Effector memory CD4-positive, alpha-beta T cell (primary cell): ENCODE measurements around the gene SP3.

Experiments
- DNase-seq, 3 donors: peaks; one replicate each; pipeline ENCODE4 v3.0.0-alpha.2; 2020
- H3K27ac ChIP-seq: 2 replicates; pipeline ENCODE4 v1.7.0; 2013; ENCODE audit warnings: mild to moderate bottlenecking, low read length, moderate library complexity; ENCODE audit not compliant: insufficient read depth, poor library complexity, severe bottlenecking
- H3K27me3 ChIP-seq: replicated peaks from 2 replicates; pipeline ENCODE4 v1.7.0; 2013; ENCODE audit warnings: mild to moderate bottlenecking, low read length; ENCODE audit not compliant: insufficient read depth, control insufficient read depth, poor library complexity, severe bottlenecking
- H3K36me3 ChIP-seq: 2 replicates; pipeline ENCODE4 v1.7.0; 2013; ENCODE audit warnings: mild to moderate bottlenecking, low read length, moderate library complexity; ENCODE audit not compliant: control insufficient read depth, insufficient read depth
- H3K4me1 ChIP-seq: 2 replicates; pipeline ENCODE4 v1.7.0; 2013; ENCODE audit warnings: low read length, mild to moderate bottlenecking; ENCODE audit not compliant: control insufficient read depth, insufficient read depth, poor library complexity, severe bottlenecking
- H3K4me3 ChIP-seq: 2 replicates; pipeline ENCODE4 v1.7.0; 2013; ENCODE audit warnings: low read length, low read depth, mild to moderate bottlenecking; ENCODE audit not compliant: insufficient read depth, poor library complexity, severe bottlenecking
- H3K9me3 ChIP-seq: 2 replicates; pipeline ENCODE4 v1.7.0; 2013; ENCODE audit warnings: mild to moderate bottlenecking, low read length, moderate library complexity; ENCODE audit not compliant: control insufficient read depth

SP3 gene

GRCh38 chr2:173961346-173961705 is 3.8 kb downstream of the SP3 start:
- Histone ChIP-seq H3K4me1 (peaks cover 16% of the 10 kb centered on the region), H3K27me3 (no peaks in the 10 kb centered on the region), H3K4me3 (no peak overlapping the region)

DNA sequence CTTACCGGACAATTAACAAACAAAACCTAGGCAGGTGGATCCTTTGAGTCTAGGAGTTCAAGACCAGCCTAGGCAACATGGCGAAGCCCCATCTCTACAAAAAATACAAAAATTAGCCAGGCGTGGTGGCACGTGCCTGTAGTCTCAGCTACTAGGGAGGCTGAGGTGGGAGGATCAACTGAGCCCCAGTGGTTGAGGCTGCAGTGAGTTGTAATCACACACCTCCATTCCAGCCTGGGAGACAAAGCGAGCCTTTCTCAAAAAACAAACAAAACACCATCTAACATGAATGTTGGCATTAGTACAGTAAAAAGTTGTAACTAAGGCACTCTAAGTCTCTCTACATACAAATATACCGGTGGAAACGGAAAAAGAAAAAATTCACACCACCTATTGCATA is 5.3 kb downstream of the SP3 start:
- H3K9me3 ChIP-seq, result no peaks in the 10 kb centered on the region
- no peak overlapping the region for H3K4me3 ChIP-seq
- H3K27me3 ChIP-seq, result no peaks in the 10 kb centered on the region
- DNase-seq, result no peak
- peaks cover 21% of the 10 kb centered on the region for H3K4me1 ChIP-seq
- H3K27ac ChIP-seq, result no peak overlapping the region
- H3K36me3 ChIP-seq, result peaks cover 13% of the 10 kb centered on the region

More at GRCh38 chr2:173961346-173961705, 3.8 kb downstream of the SP3 start:
- H3K27ac ChIP-seq, result no peak overlapping the region
- H3K36me3 ChIP-seq, result peaks cover 3% of the 10 kb centered on the region
- DNase-seq, result no peak
- no peaks in the 10 kb centered on the region for H3K9me3 ChIP-seq

GRCh38 chr2:173959358-173959884 is 5.8 kb downstream of the SP3 start:
- no peak overlapping the region for H3K27ac ChIP-seq
- H3K36me3 ChIP-seq, result peaks cover 18% of the 10 kb centered on the region
- no peaks in the 10 kb centered on the region for H3K27me3 ChIP-seq
- H3K9me3 ChIP-seq, result no peaks in the 10 kb centered on the region
- peaks cover 24% of the 10 kb centered on the region for H3K4me1 ChIP-seq
- no peak for DNase-seq
- no peak overlapping the region for H3K4me3 ChIP-seq

DNA sequence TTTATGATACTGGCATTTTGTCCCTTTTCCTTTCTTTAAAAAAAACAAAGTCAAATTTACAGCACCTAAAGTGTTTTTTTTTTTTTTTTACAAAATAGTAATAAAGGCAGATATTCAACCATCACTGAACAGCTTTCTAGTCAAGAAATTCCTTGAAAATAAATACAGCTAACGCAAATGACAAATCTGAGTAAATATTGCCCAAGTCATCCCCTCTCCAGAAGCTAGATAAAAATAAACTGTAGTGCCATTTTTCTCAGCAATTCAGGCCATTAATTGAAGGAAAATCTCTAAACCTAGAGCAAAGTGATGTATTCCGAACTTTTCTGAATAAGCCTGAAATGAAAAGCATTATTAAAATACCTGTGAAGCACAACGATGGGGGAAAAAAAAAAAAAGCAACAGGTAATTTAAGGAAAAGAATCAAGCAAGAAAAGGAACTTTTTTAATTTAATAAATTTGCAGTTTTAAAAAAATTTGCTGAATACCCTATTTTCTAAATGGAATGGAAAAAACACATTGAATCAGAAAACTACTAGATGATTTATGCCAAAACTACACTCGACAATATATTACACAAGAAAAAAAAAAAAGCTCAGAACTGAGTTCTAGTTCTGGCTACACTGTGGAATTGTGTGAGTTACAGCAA is 6.9 kb downstream of the SP3 start:
- no peaks in the 10 kb centered on the region for H3K9me3 ChIP-seq
- DNase-seq, result no peak
- H3K27me3 ChIP-seq, result no peaks in the 10 kb centered on the region
- H3K36me3 ChIP-seq, result peaks cover 22% of the 10 kb centered on the region
- H3K27ac ChIP-seq, result no peak overlapping the region
- peaks cover 24% of the 10 kb centered on the region for H3K4me1 ChIP-seq
- no peak overlapping the region for H3K4me3 ChIP-seq

DNA sequence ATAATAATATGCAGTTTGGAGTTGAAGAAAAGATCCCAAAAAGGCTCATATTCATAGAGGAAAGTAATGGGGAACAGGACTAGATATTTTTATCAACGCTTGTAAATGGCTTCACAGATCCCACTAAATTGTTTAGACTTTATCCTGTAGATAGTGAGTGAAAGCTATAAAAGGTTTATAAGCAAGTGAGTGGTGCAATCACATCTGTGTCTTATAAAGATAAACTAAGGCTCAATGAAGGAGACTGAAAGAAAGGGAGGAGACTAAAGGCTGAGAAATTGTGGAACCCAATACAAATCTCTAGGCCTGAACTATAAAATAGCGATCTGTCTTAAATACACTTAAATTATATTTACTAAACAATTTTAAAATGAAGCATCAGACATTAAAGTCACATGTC is 7.7 kb downstream of the SP3 start:
- peaks cover 22% of the 10 kb centered on the region for H3K36me3 ChIP-seq
- H3K9me3 ChIP-seq, result no peaks in the 10 kb centered on the region
- no peak overlapping the region for H3K27ac ChIP-seq
- DNase-seq, result no peak
- no peaks in the 10 kb centered on the region for H3K27me3 ChIP-seq
- H3K4me1 ChIP-seq, result peaks cover 24% of the 10 kb centered on the region
- H3K4me3 ChIP-seq, result no peak overlapping the region

GRCh38 chr2:173956454-173956853 is 8.7 kb downstream of the SP3 start:
- no peak overlapping the region for H3K4me3 ChIP-seq
- no peaks in the 10 kb centered on the region for H3K27me3 ChIP-seq
- H3K27ac ChIP-seq, result no peak overlapping the region
- H3K9me3 ChIP-seq, result no peaks in the 10 kb centered on the region
- no peak for DNase-seq
- H3K4me1 ChIP-seq, result peaks cover 23% of the 10 kb centered on the region
- peaks cover 22% of the 10 kb centered on the region for H3K36me3 ChIP-seq

GRCh38 chr2:173955867-173956266 is 9.3 kb downstream of the SP3 start:
- no peak for DNase-seq
- Histone ChIP-seq H3K9me3 (no peaks in the 10 kb centered on the region), H3K36me3 (peaks cover 22% of the 10 kb centered on the region), H3K27me3 (no peaks in the 10 kb centered on the region), H3K4me1 (peaks cover 23% of the 10 kb centered on the region), H3K4me3 (no peak overlapping the region), H3K27ac (no peak overlapping the region)

GRCh38 chr2:173955004-173955403 is 10.2 kb downstream of the SP3 start:
- Histone ChIP-seq H3K27ac (no peak overlapping the region), H3K36me3 (peaks cover 22% of the 10 kb centered on the region), H3K9me3 (no peaks in the 10 kb centered on the region), H3K4me3 (no peak overlapping the region), H3K27me3 (no peaks in the 10 kb centered on the region), H3K4me1 (peaks cover 23% of the 10 kb centered on the region)
- no peak for DNase-seq

DNA sequence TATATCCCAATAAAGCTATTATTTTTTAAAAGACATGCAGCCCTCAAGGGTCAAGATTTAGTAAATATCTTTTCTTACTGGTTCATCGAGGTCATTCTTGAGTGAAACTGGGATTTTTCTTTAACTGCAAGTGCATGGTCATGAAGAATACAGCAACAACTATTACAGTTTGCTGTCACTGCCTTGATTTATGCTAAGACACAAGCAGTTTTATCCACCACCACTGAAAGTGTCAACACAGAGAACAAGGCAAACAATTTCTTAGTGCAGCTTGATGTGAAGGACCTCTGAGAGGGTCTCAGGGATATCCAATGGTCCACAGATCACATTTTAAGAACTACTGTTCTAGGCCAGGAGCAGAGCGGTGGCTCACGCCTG is 12.1 kb downstream of the SP3 start:
- Histone ChIP-seq H3K36me3 (peaks cover 22% of the 10 kb centered on the region), H3K4me1 (peaks cover 17% of the 10 kb centered on the region)

GRCh38 chr2:173952267-173953046 is 12.7 kb downstream of the SP3 start:
- H3K27ac ChIP-seq, result no peak overlapping the region
- H3K4me3 ChIP-seq, result no peak overlapping the region
- no peaks in the 10 kb centered on the region for H3K9me3 ChIP-seq
- no peak for DNase-seq
- H3K27me3 ChIP-seq, result no peaks in the 10 kb centered on the region
- peaks cover 22% of the 10 kb centered on the region for H3K4me1 ChIP-seq
- peaks cover 22% of the 10 kb centered on the region for H3K36me3 ChIP-seq

More for the DNA sequence above, 12.1 kb downstream of the SP3 start:
- Histone ChIP-seq H3K27ac (no peak overlapping the region), H3K9me3 (no peaks in the 10 kb centered on the region), H3K4me3 (no peak overlapping the region), H3K27me3 (no peaks in the 10 kb centered on the region)
- no peak for DNase-seq
